IMR-90 (cell line): ENCODE results near the gene RALGAPA1.

Experiments used
- MAFK ChIP-seq: IDR thresholded peaks from 2 replicates; pipeline ENCODE4 v1.6.1; 2012; ENCODE audit warnings: low read depth, low read length, improper control_type of control experiment
- POLR2A ChIP-seq: IDR thresholded peaks from 2 replicates; pipeline ENCODE4 v1.6.1; 2012; ENCODE audit warnings: mild to moderate bottlenecking, low read depth, low read length
- RFX5 ChIP-seq: IDR thresholded peaks from 2 replicates; pipeline ENCODE4 v1.8.0; 2012; ENCODE audit warnings: low read depth, mild to moderate bottlenecking, low read length, moderate library complexity
- SMC3 ChIP-seq: fragments of 150-350 bp; IDR thresholded peaks from 2 replicates; pipeline ENCODE4 v1.6.1; 2016; ENCODE audit warnings: low read depth, mild to moderate bottlenecking, antibody characterized with exemption, low read length, moderate library complexity
- TF ChIP-seq, protein P1 (sequence below): conservative IDR thresholded peaks from 2 replicates; pipeline ENCODE4 v1.5.1; 2012; ENCODE audit warnings: mild to moderate bottlenecking, low read depth, low read length, improper control_type of control experiment
- TF ChIP-seq, protein P2 (sequence below): fragments of 150-350 bp; IDR thresholded peaks from 2 replicates; pipeline ENCODE4 v1.6.1; 2016; ENCODE audit warnings: low read depth, mild to moderate bottlenecking, low read length, moderate library complexity, borderline replicate concordance
- TF ChIP-seq, protein P3 (sequence below): fragments of 150-350 bp; IDR thresholded peaks from 2 replicates; pipeline ENCODE4 v1.6.1; 2017; ENCODE audit warnings: mild to moderate bottlenecking, antibody characterized with exemption, low read length, low read depth

DNA sequence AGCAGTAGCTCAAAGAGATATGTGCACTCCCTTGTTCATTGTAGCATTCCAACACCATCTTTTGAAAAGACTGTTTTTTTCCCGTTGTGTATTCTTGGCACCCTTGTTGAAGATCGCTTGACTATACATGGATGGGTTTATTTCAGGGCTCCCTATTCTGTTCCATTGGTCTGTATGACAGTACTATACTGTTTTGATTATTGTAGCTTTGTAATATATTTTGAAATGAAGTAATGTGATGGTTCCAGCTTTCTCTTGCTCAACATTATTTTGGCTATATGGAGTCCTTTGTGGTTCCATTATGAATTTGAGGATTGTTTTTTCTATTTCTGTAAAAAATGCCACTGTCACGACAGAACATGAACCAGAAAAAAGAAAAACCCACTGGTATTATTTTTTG lies 42.7 kb upstream of the RALGAPA1 start:
- TF ChIP-seq MAFK, result no peak
- TF ChIP-seq, protein P1, sequence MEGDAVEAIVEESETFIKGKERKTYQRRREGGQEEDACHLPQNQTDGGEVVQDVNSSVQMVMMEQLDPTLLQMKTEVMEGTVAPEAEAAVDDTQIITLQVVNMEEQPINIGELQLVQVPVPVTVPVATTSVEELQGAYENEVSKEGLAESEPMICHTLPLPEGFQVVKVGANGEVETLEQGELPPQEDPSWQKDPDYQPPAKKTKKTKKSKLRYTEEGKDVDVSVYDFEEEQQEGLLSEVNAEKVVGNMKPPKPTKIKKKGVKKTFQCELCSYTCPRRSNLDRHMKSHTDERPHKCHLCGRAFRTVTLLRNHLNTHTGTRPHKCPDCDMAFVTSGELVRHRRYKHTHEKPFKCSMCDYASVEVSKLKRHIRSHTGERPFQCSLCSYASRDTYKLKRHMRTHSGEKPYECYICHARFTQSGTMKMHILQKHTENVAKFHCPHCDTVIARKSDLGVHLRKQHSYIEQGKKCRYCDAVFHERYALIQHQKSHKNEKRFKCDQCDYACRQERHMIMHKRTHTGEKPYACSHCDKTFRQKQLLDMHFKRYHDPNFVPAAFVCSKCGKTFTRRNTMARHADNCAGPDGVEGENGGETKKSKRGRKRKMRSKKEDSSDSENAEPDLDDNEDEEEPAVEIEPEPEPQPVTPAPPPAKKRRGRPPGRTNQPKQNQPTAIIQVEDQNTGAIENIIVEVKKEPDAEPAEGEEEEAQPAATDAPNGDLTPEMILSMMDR, result no peak
- no peak for TF ChIP-seq POLR2A
- no peak for TF ChIP-seq RFX5
- TF ChIP-seq, protein P2, sequence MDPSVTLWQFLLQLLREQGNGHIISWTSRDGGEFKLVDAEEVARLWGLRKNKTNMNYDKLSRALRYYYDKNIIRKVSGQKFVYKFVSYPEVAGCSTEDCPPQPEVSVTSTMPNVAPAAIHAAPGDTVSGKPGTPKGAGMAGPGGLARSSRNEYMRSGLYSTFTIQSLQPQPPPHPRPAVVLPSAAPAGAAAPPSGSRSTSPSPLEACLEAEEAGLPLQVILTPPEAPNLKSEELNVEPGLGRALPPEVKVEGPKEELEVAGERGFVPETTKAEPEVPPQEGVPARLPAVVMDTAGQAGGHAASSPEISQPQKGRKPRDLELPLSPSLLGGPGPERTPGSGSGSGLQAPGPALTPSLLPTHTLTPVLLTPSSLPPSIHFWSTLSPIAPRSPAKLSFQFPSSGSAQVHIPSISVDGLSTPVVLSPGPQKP, result no peak
- TF ChIP-seq, protein P3, sequence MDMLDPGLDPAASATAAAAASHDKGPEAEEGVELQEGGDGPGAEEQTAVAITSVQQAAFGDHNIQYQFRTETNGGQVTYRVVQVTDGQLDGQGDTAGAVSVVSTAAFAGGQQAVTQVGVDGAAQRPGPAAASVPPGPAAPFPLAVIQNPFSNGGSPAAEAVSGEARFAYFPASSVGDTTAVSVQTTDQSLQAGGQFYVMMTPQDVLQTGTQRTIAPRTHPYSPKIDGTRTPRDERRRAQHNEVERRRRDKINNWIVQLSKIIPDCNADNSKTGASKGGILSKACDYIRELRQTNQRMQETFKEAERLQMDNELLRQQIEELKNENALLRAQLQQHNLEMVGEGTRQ, result no peak
- no peak for TF ChIP-seq SMC3
